SU-DHL-6 (cell line): ENCODE measurements around the gene HSD17B14.

ENCODE experiments used
- EZH2phosphoT487 ChIP-seq: fragments of 200-600 bp; sonication (generic), shearing (Covaris generic); conservative IDR thresholded peaks from 2 replicates; pipeline ENCODE4 v1.6.1; 2018; ENCODE audit warnings: mild to moderate bottlenecking, antibody characterized with exemption, low read length, moderate library complexity, mixed read lengths
- TF ChIP-seq, protein P1 (sequence below): fragments of 200-600 bp; sonication (generic); IDR thresholded peaks from one replicate; pipeline ENCODE4 v1.5.1; 2017; ENCODE audit warnings: antibody characterized with exemption, mild to moderate bottlenecking, low read length, moderate library complexity; ENCODE audit not compliant: insufficient read depth, poor library complexity, severe bottlenecking

DNA sequence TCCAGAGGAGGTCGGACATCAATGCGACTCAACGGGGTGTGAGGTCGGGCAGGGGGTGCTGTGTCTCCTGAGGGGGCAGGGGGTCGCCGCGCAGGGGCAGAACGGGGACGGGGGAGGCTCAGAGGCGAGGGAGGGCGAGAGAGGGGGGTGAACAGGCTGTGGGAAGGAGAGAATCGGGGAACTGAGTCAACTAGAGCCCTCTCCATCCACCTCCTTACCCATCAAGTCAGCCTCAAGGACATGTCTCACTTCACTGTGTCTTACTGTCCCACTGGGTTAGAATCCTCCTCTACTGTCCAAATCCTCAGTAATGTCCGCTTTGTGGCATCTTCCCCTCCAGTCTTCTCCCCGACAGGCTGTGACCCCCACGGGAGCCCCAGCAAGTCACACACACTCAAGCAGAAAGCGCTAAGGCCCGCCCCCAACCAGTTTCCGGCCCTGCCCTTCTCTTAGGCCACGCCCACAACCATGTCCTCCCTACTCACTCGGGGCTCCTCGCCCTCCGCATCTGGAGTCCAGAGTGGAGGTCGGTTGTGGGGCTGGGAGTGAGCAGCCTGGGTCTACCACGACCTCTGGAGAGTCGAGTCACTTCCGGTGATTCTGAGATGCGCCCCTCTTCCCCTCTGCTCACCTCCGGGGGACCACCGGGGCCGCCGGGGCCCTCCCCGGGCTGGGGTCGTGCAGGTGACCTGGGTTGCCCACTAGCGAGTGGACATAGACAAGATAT, 22.9 kb upstream of the HSD17B14 start:
- TF ChIP-seq, protein P1, sequence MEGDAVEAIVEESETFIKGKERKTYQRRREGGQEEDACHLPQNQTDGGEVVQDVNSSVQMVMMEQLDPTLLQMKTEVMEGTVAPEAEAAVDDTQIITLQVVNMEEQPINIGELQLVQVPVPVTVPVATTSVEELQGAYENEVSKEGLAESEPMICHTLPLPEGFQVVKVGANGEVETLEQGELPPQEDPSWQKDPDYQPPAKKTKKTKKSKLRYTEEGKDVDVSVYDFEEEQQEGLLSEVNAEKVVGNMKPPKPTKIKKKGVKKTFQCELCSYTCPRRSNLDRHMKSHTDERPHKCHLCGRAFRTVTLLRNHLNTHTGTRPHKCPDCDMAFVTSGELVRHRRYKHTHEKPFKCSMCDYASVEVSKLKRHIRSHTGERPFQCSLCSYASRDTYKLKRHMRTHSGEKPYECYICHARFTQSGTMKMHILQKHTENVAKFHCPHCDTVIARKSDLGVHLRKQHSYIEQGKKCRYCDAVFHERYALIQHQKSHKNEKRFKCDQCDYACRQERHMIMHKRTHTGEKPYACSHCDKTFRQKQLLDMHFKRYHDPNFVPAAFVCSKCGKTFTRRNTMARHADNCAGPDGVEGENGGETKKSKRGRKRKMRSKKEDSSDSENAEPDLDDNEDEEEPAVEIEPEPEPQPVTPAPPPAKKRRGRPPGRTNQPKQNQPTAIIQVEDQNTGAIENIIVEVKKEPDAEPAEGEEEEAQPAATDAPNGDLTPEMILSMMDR, result no peak
- TF ChIP-seq EZH2phosphoT487, result no peak
